Endothelial cell of umbilical vein (primary cell): Measurements from ENCODE around the gene DIDO1. TPM values are rescaled to one million over a fixed set of nuclear protein-coding genes. Genes with fewer than 3 reads are reported as not detected.

ENCODE experiments used
- BruUV-seq: library from RNA; stranded (reverse); fragments of 400-500 nt; replicated peaks from 2 replicates; lab custom pipeline; 2021; lab: Mats Ljungman, UMichigan
- CTCF ChIA-PET: fragments of 300-600, 350-600 bp; sonication (Branson Sonifier 250); formaldehyde crosslinking; loops from one replicate; lab custom pipeline; 2021; ENCODE audit warnings: antibody characterized with exemption, inconsistent platforms; lab: Charles Lee
- POLR2A ChIA-PET: fragments of 300-600, 350-600 bp; sonication (Branson Sonifier 250); formaldehyde crosslinking; loops from one replicate; lab custom pipeline; 2021; ENCODE audit warnings: antibody characterized with exemption, inconsistent platforms; lab: Charles Lee
- DNase-seq: peaks from one replicate; pipeline ENCODE4 v3.0.0-alpha.2; 2011; ENCODE audit warnings: low read depth, low spot score
- FAIRE-seq: peaks from 2 replicates; lab custom pipeline; 2011; peaks lifted over from hg19 to GRCh38; lab: Jason Lieb, UNC
- H2AFZ ChIP-seq: 2 replicates; pipeline ENCODE4 v1.6.0; 2012; ENCODE audit warnings: low read depth, low read length, control low read depth, inconsistent platforms
- H3K27ac ChIP-seq: 2 replicates; pipeline ENCODE4 v1.5.1; 2011; ENCODE audit warnings: low read depth, mild to moderate bottlenecking, control low read depth, low read length, moderate library complexity; ENCODE audit not compliant: insufficient read depth
- H3K27me3 ChIP-seq, 2 experiments: 2 replicates each; pipeline versions ENCODE4 v1.6.0 to v1.6.1; 2011; ENCODE audit warnings: low read length in 2 of 2, mixed read lengths in 1 of 2; ENCODE audit not compliant: control insufficient read depth in 2 of 2, insufficient read depth in 2 of 2
- H3K36me3 ChIP-seq, 2 experiments: 2 replicates in 1 of 2; 3 replicates in 1 of 2; pipeline ENCODE4 v1.5.1; 2011; ENCODE audit warnings: low read length in 2 of 2, mild to moderate bottlenecking in 1 of 2, moderate library complexity in 1 of 2; ENCODE audit not compliant: control insufficient read depth in 2 of 2, insufficient read depth in 2 of 2; ENCODE audit errors: extremely low read depth in 1 of 2
- H3K4me1 ChIP-seq: 3 replicates; pipeline ENCODE4 v1.5.1; 2011; ENCODE audit warnings: mild to moderate bottlenecking, low read length; ENCODE audit not compliant: control insufficient read depth, insufficient read depth; ENCODE audit errors: extremely low read depth
- H3K4me2 ChIP-seq: 2 replicates; pipeline ENCODE4 v1.6.1; 2011; ENCODE audit warnings: low read length, control low read depth, mixed read lengths; ENCODE audit not compliant: insufficient read depth
- H3K4me3 ChIP-seq, 3 experiments: fragments of 200-600 bp in 1 of 3; sonication (generic), shearing (Covaris generic) in 1 of 3; replicated peaks in 1 of 3; 2 replicates each; pipeline ENCODE4 v1.5.1; 2011 to 2016; ENCODE audit warnings: control low read depth in 3 of 3, low read length in 3 of 3, mild to moderate bottlenecking in 2 of 3, inconsistent platforms in 1 of 3, low read depth in 1 of 3, moderate library complexity in 1 of 3; ENCODE audit not compliant: insufficient read depth in 1 of 3
- H3K79me2 ChIP-seq: 2 replicates; pipeline ENCODE4 v1.6.0; 2012; ENCODE audit warnings: low read length, inconsistent platforms; ENCODE audit not compliant: control insufficient read depth, insufficient read depth
- H3K9ac ChIP-seq: replicated peaks from 2 replicates; pipeline ENCODE3; 2011; ENCODE audit warnings: low read length, control low read depth; ENCODE audit not compliant: insufficient read depth; ENCODE audit errors: extremely low read depth
- H3K9me1 ChIP-seq: replicated peaks from 3 replicates; pipeline ENCODE4 v1.6.0; 2011; ENCODE audit warnings: mild to moderate bottlenecking, low read length; ENCODE audit not compliant: control insufficient read depth, insufficient read depth; ENCODE audit errors: extremely low read depth
- H3K9me3 ChIP-seq: replicated peaks from 2 replicates; pipeline ENCODE4 v1.5.1; 2012; ENCODE audit warnings: low read length, inconsistent platforms; ENCODE audit not compliant: control insufficient read depth, insufficient read depth
- H4K20me1 ChIP-seq: replicated peaks from 2 replicates; pipeline ENCODE3; 2011; ENCODE audit warnings: mild to moderate bottlenecking, low read length; ENCODE audit not compliant: control insufficient read depth, insufficient read depth; ENCODE audit errors: extremely low read depth
- EZH2 ChIP-seq: IDR thresholded peaks from 2 replicates; pipeline ENCODE4 v1.6.1; 2012; ENCODE audit warnings: borderline replicate concordance, low read depth, mild to moderate bottlenecking, moderate library complexity, low read length, inconsistent platforms; ENCODE audit not compliant: severe bottlenecking
- FOS ChIP-seq: IDR thresholded peaks from 2 replicates; pipeline ENCODE4 v1.6.1; 2011; ENCODE audit warnings: mild to moderate bottlenecking, low read length, moderate library complexity, borderline replicate concordance; ENCODE audit not compliant: insufficient read depth
- GATA2 ChIP-seq: IDR thresholded peaks from 2 replicates; pipeline ENCODE4 v1.7.0; 2011; ENCODE audit warnings: low read depth, mild to moderate bottlenecking, moderate library complexity, mixed read lengths, low read length; ENCODE audit not compliant: insufficient read length, insufficient read depth
- JUN ChIP-seq: IDR thresholded peaks from 2 replicates; pipeline ENCODE4 v1.6.1; 2011; ENCODE audit warnings: borderline replicate concordance, low read depth; ENCODE audit not compliant: insufficient read length, insufficient read depth
- MYC ChIP-seq: IDR thresholded peaks from one replicate; pipeline ENCODE4 v1.6.1; 2011; ENCODE audit warnings: mild to moderate bottlenecking, low read depth, low read length
- POLR2A ChIP-seq: IDR thresholded peaks from 2 replicates; pipeline ENCODE4 v1.6.1; 2012; ENCODE audit warnings: low read depth, mild to moderate bottlenecking, control low read depth, low read length
- POLR2AphosphoS5 ChIP-seq: IDR thresholded peaks from 2 replicates; pipeline ENCODE4 v1.6.1; 2012; ENCODE audit warnings: low read depth, mild to moderate bottlenecking, control low read depth, low read length, moderate library complexity; ENCODE audit not compliant: insufficient read depth
- dilution Hi-C: fragments of 300-500 bp; cut with MboI; formaldehyde crosslinking; loops from one replicate; pipeline ENCODE4 v1.15.0; 2019; ENCODE audit warnings: low sequenced_read_pairs; ENCODE audit not compliant: extremely low pct_ligation_motif_present
- intact Hi-C: fragments of 100-400 bp; cut with micrococcal nuclease; formaldehyde crosslinking; loops from one replicate; pipeline ENCODE4 v1.10.0; 2022
- polyA plus RNA-seq, 4 experiments: library from polyadenylated mRNA; depleted of rRNA in 3 of 4; stranded (reverse) in 3 of 4; unstranded in 1 of 4; fragments of >200 nt; gene quantifications; 2 replicates each; pipeline versions ENCODE4 v1.2.1 to v1.2.3, GENCODE V29; 2011 to 2012; ENCODE audit warnings: missing spikeins in 1 of 4
- total RNA-seq: library from RNA; stranded (reverse); gene quantifications from 2 replicates; pipeline ENCODE4 v1.2.3, GENCODE V29; 2021
- TF ChIP-seq, protein P1 (sequence below): IDR thresholded peaks from 2 replicates; pipeline ENCODE4 v1.6.1; 2011; ENCODE audit not compliant: insufficient read depth, insufficient read length
- TF ChIP-seq, protein P2 (sequence below), 2 donors: IDR thresholded peaks; 1 replicate in 1 of 2; 2 replicates in 1 of 2; pipeline ENCODE4 v1.5.1; 2011; ENCODE audit warnings: low read length in 2 of 2, mild to moderate bottlenecking in 2 of 2, moderate library complexity in 2 of 2, control low read depth in 1 of 2, inconsistent platforms in 1 of 2, low read depth in 1 of 2; ENCODE audit not compliant: insufficient read depth in 1 of 2; ENCODE audit errors: extremely low read depth in 1 of 2

DIDO1 gene
- total and polyA plus RNA-seq, 2 donors (not counting 3 experiments of a cell fraction or from before 2014, with no cell fraction given) = 22.1 to 51.2 TPM

DNA sequence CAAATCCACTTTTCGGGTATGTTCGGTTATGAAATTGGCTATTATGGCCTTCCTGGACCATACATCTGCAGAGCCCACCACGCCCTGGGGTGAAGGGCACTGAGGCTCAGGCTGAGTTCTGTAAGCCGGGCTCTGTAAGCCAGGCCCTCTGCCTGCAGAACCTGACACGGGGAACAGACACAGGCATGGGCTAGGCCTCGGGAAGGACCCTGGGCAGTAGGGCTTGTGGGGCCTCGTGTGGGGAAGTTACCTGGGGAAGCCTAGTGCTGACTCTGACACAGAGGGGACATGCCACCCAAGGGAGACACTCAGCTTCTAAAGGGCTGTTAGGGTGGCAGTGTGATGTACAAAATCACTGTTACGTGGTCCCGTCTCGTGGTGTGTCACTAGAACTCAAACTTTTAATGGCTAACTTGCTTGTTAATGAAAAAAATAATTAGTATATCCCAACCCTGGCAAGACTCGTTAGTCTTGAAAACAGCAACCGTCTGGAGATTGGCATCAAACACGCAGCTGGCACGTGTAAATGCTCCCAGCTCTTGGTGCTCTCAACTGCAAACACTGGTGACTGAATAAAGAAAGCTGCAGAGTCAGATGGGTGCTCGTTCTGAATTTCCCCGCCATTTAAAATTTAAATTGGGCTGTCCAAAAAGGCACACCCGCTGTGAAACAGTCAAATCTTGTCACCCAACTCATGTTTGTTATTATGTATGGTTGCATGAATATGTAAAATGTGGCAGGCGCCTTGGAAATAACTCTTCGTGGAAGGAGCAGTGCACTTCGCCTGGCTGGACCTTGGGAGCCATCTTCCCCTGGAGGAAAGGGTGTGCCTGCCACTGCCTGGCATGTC is 41.0 kb downstream of the DIDO1 start:
- H4K20me1 ChIP-seq = no peaks in the 10 kb centered on the region
- TF ChIP-seq, protein P1, sequence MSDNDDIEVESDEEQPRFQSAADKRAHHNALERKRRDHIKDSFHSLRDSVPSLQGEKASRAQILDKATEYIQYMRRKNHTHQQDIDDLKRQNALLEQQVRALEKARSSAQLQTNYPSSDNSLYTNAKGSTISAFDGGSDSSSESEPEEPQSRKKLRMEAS = no peak
- TF ChIP-seq, protein P2, sequence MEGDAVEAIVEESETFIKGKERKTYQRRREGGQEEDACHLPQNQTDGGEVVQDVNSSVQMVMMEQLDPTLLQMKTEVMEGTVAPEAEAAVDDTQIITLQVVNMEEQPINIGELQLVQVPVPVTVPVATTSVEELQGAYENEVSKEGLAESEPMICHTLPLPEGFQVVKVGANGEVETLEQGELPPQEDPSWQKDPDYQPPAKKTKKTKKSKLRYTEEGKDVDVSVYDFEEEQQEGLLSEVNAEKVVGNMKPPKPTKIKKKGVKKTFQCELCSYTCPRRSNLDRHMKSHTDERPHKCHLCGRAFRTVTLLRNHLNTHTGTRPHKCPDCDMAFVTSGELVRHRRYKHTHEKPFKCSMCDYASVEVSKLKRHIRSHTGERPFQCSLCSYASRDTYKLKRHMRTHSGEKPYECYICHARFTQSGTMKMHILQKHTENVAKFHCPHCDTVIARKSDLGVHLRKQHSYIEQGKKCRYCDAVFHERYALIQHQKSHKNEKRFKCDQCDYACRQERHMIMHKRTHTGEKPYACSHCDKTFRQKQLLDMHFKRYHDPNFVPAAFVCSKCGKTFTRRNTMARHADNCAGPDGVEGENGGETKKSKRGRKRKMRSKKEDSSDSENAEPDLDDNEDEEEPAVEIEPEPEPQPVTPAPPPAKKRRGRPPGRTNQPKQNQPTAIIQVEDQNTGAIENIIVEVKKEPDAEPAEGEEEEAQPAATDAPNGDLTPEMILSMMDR (IDR thresholded peaks at IDR 0.05; ENCODE audit: extremely low read depth in 1 of 2, insufficient read depth in 1 of 2, low read depth in 1 of 2, low read length in 2 of 2) = no peak
- no peak for TF ChIP-seq POLR2A
- no peak for TF ChIP-seq JUN
- no peak for TF ChIP-seq MYC
- TF ChIP-seq POLR2AphosphoS5 = no peak
- no peak for TF ChIP-seq EZH2
- no peak for TF ChIP-seq GATA2
- no peak for TF ChIP-seq FOS
- POLR2A ChIA-PET = no interaction called here
- no peak overlapping the region for H3K27ac ChIP-seq
- H3K9me1 ChIP-seq = no peaks in the 10 kb centered on the region
- H3K4me2 ChIP-seq = no peak overlapping the region
- dilution Hi-C loops (no loop called here), intact Hi-C loops (no loop called here)
- H3K36me3 ChIP-seq = peaks cover 8 to 42% of the 10 kb centered on the region in 2 experiments
- H3K9ac ChIP-seq = no peak overlapping the region
- H3K79me2 ChIP-seq = no peaks in the 10 kb centered on the region
- no peaks in the 10 kb centered on the region for H3K9me3 ChIP-seq
- BruUV-seq = no TSS peak
- DNase-seq = no peak
- no peak overlapping the region for H2AFZ ChIP-seq
- H3K27me3 ChIP-seq = no peaks in the 10 kb centered on the region
- H3K4me3 ChIP-seq = no peak overlapping the region
- CTCF ChIA-PET = interaction anchor here (4.7 kb wide), 1 partner anchor 10 kb away, joined by 30 read pairs; no protein-coding TSS in a partner anchor
- no peak for FAIRE-seq
- H3K4me1 ChIP-seq = no peaks in the 10 kb centered on the region
